A549 (cell line): ENCODE results near the gene PDGFB. TPM values are rescaled to one million over a fixed set of nuclear protein-coding genes. Genes with fewer than 3 reads are reported as not detected.
A peak's percentile ranks its signal among the peaks of the same experiment; 100 is the strongest.

Experiments used
- ATAC-seq, 2 experiments: fragments of 200-7000 bp in 1 of 2; fragments of >200 bp in 1 of 2; cut with Nextera tagmentation in 1 of 2; cut with Tn5 transposase in 1 of 2; 3 replicates each; pipeline versions ENCODE4 v1.8.0 to v1.9.1; 2018 to 2020; ENCODE audit warnings: mild to moderate bottlenecking in 1 of 2, moderate library complexity in 1 of 2
- CTCF ChIA-PET: fragments of 300-600 bp; sonication (Branson Sonifier 250); formaldehyde crosslinking; extraction: SDS; loops from one replicate; lab custom pipeline; 2021; ENCODE audit warnings: antibody characterized with exemption, inconsistent platforms; lab: Yijun Ruan, JAX
- POLR2A ChIA-PET: fragments of 350-600 bp; formaldehyde crosslinking; extraction: SDS; loops from one replicate; lab custom pipeline; 2021; ENCODE audit warnings: antibody characterized with exemption, inconsistent platforms; lab: Yijun Ruan, JAX
- DNase-seq, 2 experiments: peaks; one replicate each; pipeline versions ENCODE4 v3.0.0 to v3.0.0-alpha.2; 2011 to 2016; ENCODE audit warnings: low read depth in 1 of 2, low spot score in 1 of 2
- FAIRE-seq: peaks from 2 replicates; lab custom pipeline; 2011; peaks lifted over from hg19 to GRCh38; lab: Jason Lieb, UNC
- H3K27ac ChIP-seq, 2 experiments: fragments of >200 bp; sonication (Bioruptor Twin); formaldehyde crosslinking; 3 replicates each; pipeline ENCODE4 v1.5.1; 2016 to 2017
- H3K4me1 ChIP-seq: fragments of >200 bp; sonication (Bioruptor Twin); formaldehyde crosslinking; 3 replicates; pipeline ENCODE4 v1.6.1; 2016
- H3K4me2 ChIP-seq: fragments of >200 bp; sonication (Bioruptor Twin); formaldehyde crosslinking; 3 replicates; pipeline ENCODE4 v1.6.1; 2016
- H3K4me3 ChIP-seq: fragments of >200 bp; sonication (Bioruptor Twin); formaldehyde crosslinking; 3 replicates; pipeline ENCODE4 v1.5.1; 2016
- H3K9me3 ChIP-seq: fragments of >200 bp; sonication (Bioruptor Twin); formaldehyde crosslinking; 3 replicates; pipeline ENCODE4 v1.6.1; 2016
- EHF ChIP-seq: fragments of 250-450 bp; sonication (Bioruptor Pico); IDR thresholded peaks from 2 replicates; pipeline ENCODE4 v1.5.0; 2020; ENCODE audit warnings: mild to moderate bottlenecking
- EP300 ChIP-seq, 2 experiments: fragments of >200 bp; sonication (Bioruptor Twin); formaldehyde crosslinking; IDR thresholded peaks; 2 replicates in 1 of 2; 3 replicates in 1 of 2; pipeline ENCODE4 v1.6.1; 2016 to 2017
- FOSB ChIP-seq: fragments of 250-450 bp; sonication (Bioruptor Pico); IDR thresholded peaks from 2 replicates; pipeline ENCODE4 v1.5.0; 2020; ENCODE audit warnings: mild to moderate bottlenecking, moderate library complexity
- FOSL2 ChIP-seq, 2 experiments: fragments of 450-650 bp in 1 of 2; fragments of >200 bp in 1 of 2; sonication (Bioruptor Twin) in 1 of 2; formaldehyde crosslinking; IDR thresholded peaks; 2 replicates each; pipeline versions ENCODE4 v1.5.0 to v1.6.1; 2016 to 2020; ENCODE audit warnings: mild to moderate bottlenecking in 1 of 2, moderate library complexity in 1 of 2
- GATA3 ChIP-seq: IDR thresholded peaks from 2 replicates; pipeline ENCODE4 v1.6.1; 2012; ENCODE audit warnings: borderline replicate concordance
- JUN ChIP-seq, 2 experiments: fragments of >200 bp; sonication (Bioruptor Twin); formaldehyde crosslinking; IDR thresholded peaks; 2 replicates in 1 of 2; 3 replicates in 1 of 2; pipeline ENCODE4 v1.6.1; 2016 to 2017
- JUNB ChIP-seq: fragments of >200 bp; sonication (Bioruptor Twin); formaldehyde crosslinking; IDR thresholded peaks from 2 replicates; pipeline ENCODE4 v1.6.1; 2016
- MAFK ChIP-seq: fragments of 450-650 bp; IDR thresholded peaks from 2 replicates; pipeline ENCODE4 v1.6.1; 2014; ENCODE audit not compliant: partially characterized antibody
- MAX ChIP-seq: IDR thresholded peaks from 2 replicates; pipeline ENCODE4 v1.6.1; 2012
- MYC ChIP-seq: IDR thresholded peaks from 2 replicates; pipeline ENCODE4 v1.6.1; 2012; ENCODE audit warnings: mild to moderate bottlenecking, inconsistent platforms, low read length, improper control_type of control experiment, borderline replicate concordance
- PHF8 ChIP-seq: fragments of 200-600 bp; sonication (generic); IDR thresholded peaks from 2 replicates; pipeline ENCODE4 v1.6.1; 2016; ENCODE audit warnings: low read depth, mild to moderate bottlenecking, antibody characterized with exemption, moderate library complexity, borderline replicate concordance
- POLR2A ChIP-seq: IDR thresholded peaks from 2 replicates; pipeline ENCODE4 v1.6.1; 2012; ENCODE audit warnings: mild to moderate bottlenecking, low read length
- POLR2AphosphoS2 ChIP-seq: conservative IDR thresholded peaks from 2 replicates; pipeline ENCODE4 v1.6.1; 2012; ENCODE audit warnings: low read length, improper control_type of control experiment, inconsistent platforms
- RAD21 ChIP-seq, 2 experiments: fragments of >200 bp in 1 of 2; sonication (Bioruptor Twin) in 1 of 2; formaldehyde crosslinking in 1 of 2; IDR thresholded peaks in 1 of 2; conservative IDR thresholded peaks in 1 of 2; 2 replicates in 1 of 2; 3 replicates in 1 of 2; pipeline ENCODE4 v1.6.1; 2012 to 2018; ENCODE audit warnings: inconsistent platforms in 1 of 2
- RNF2 ChIP-seq: fragments of 200-600 bp; sonication (generic); IDR thresholded peaks from 2 replicates; pipeline ENCODE4 v1.6.1; 2016; ENCODE audit warnings: low read depth, mild to moderate bottlenecking, antibody characterized with exemption, moderate library complexity, borderline replicate concordance
- SMC3 ChIP-seq: fragments of >200 bp; sonication (Bioruptor Twin); formaldehyde crosslinking; IDR thresholded peaks from 3 replicates; pipeline ENCODE4 v1.6.1; 2018; ENCODE audit warnings: inconsistent platforms
- TP53 ChIP-seq: fragments of 250-450 bp; sonication (Bioruptor Pico); IDR thresholded peaks from 2 replicates; pipeline ENCODE4 v1.5.0; 2021; ENCODE audit warnings: mild to moderate bottlenecking, moderate library complexity
- ZSCAN20 ChIP-seq: fragments of 250-450 bp; sonication (Bioruptor Pico); IDR thresholded peaks from 2 replicates; pipeline ENCODE4 v1.8.0; 2022; ENCODE audit warnings: mild to moderate bottlenecking, moderate library complexity
- WGBS: methylation state at CpG from one replicate; pipeline ENCODE4 v1.1.6; 2017; ENCODE audit errors: missing lambda C conversion rate; 5-methylcytosine and 5-hydroxymethylcytosine counted together
- polyA plus RNA-seq, 4 experiments: library from polyadenylated mRNA; depleted of rRNA in 3 of 4; stranded (reverse); fragments of >200 nt; fragmentation: RNase III in 1 of 4; extraction: RNeasy Plus Mini Kit Qiagen cat#74134 plus additional on column Dnase treatment in 1 of 4; gene quantifications; 2 replicates in 3 of 4; 3 replicates in 1 of 4; pipeline ENCODE4 v1.2.3, GENCODE V29; 2011 to 2017
- TF ChIP-seq, protein P1 (sequence below): IDR thresholded peaks from 2 replicates; pipeline ENCODE4 v1.6.1; 2012

The PDGFB gene
- polyA plus RNA-seq, 2 of the 4 experiments (the other 2 are of a cell fraction) = 2.1 to 4.5 TPM

GRCh38 chr22:39176143-39176713 is 68.6 kb downstream of the PDGFB start:
- CTCF ChIA-PET = interaction anchor here (0.9 to 1.8 kb wide), 6 partner anchors 41 to 358 kb away, joined by 3 to 4 read pairs (median 3); no protein-coding TSS in a partner anchor

GRCh38 chr22:39175353-39176142 is 69.2 kb downstream of the PDGFB start:
- FAIRE-seq (no peak), DNase-seq (peak in 1 of 2 experiments; percentile 44), ATAC-seq (peak; percentile 4 to 35; a peak in 4 of 6 replicates)
- Histone ChIP-seq H3K4me1 (peaks cover 66% of the 10 kb centered on the region), H3K4me3 (peak overlapping the region; percentile 20; the same call in 1 of the 3 replicates), H3K27ac (peak overlapping the region; percentile 92 to 95), H3K4me2 (peak overlapping the region; percentile 87), H3K9me3 (no peaks in the 10 kb centered on the region)
- ChIA-PET POLR2A (no interaction called here), CTCF (interaction anchor here (0.8 to 9.0 kb wide), 8 partner anchors 41 to 447 kb away, joined by 3 to 96 read pairs (median 3); no protein-coding TSS in a partner anchor)
- WGBS = 39% methylated on average over 9 of the region's 18 CpGs
- peak; percentile 21; the same call in 1 of the 2 replicates for TF ChIP-seq MAX
- no peak for TF ChIP-seq PHF8

More at GRCh38 chr22:39176143-39176713, 68.6 kb downstream of the PDGFB start:
- DNase-seq = peak in 1 of 2 experiments; percentile 57
- TF ChIP-seq, protein P1, sequence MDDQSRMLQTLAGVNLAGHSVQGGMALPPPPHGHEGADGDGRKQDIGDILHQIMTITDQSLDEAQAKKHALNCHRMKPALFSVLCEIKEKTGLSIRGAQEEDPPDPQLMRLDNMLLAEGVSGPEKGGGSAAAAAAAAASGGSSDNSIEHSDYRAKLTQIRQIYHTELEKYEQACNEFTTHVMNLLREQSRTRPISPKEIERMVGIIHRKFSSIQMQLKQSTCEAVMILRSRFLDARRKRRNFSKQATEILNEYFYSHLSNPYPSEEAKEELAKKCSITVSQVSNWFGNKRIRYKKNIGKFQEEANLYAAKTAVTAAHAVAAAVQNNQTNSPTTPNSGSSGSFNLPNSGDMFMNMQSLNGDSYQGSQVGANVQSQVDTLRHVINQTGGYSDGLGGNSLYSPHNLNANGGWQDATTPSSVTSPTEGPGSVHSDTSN = peak; percentile 62; the same call in 1 of the 2 replicates
- 0 out of 3 replicates have a peak, but pooled peaks have one; percentile 24 for TF ChIP-seq SMC3
- 0 out of 5 replicates have a peak, but pooled peaks of 1 of the 2 experiments have one; percentile 7 for TF ChIP-seq RAD21 (conservative IDR thresholded peaks at IDR 0.05 in 1 of 2, IDR thresholded peaks at IDR 0.05 in 1 of 2)
- TF ChIP-seq MAFK = no peak
- no peak for TF ChIP-seq POLR2A
- TF ChIP-seq MAX = peak; percentile 41; the same call in 1 of the 2 replicates
- peak in 1 of 2 experiments; percentile 52; a peak in 1 of 5 replicates for TF ChIP-seq JUN (IDR thresholded peaks at IDR 0.05)
- peak; percentile 32 to 56; a peak in 2 of 5 replicates for TF ChIP-seq EP300 (IDR thresholded peaks at IDR 0.05)
- no peak for TF ChIP-seq RNF2
- TF ChIP-seq TP53 (CRISPR knock-in tag) = no peak
- TF ChIP-seq GATA3 = peak; percentile 82; the same call in 1 of the 2 replicates
- ATAC-seq = peak; percentile 44 to 67
- WGBS = 34% methylated on average over 6 of the region's 23 CpGs
- Histone ChIP-seq H3K4me2 (peak overlapping the region; percentile 87), H3K4me1 (peaks cover 63% of the 10 kb centered on the region), H3K4me3 (peak overlapping the region; percentile 20; the same call in 1 of the 3 replicates), H3K9me3 (no peaks in the 10 kb centered on the region), H3K27ac (peak overlapping the region; percentile 92 to 95)
- POLR2A ChIA-PET = no interaction called here
- no peak for FAIRE-seq

DNA sequence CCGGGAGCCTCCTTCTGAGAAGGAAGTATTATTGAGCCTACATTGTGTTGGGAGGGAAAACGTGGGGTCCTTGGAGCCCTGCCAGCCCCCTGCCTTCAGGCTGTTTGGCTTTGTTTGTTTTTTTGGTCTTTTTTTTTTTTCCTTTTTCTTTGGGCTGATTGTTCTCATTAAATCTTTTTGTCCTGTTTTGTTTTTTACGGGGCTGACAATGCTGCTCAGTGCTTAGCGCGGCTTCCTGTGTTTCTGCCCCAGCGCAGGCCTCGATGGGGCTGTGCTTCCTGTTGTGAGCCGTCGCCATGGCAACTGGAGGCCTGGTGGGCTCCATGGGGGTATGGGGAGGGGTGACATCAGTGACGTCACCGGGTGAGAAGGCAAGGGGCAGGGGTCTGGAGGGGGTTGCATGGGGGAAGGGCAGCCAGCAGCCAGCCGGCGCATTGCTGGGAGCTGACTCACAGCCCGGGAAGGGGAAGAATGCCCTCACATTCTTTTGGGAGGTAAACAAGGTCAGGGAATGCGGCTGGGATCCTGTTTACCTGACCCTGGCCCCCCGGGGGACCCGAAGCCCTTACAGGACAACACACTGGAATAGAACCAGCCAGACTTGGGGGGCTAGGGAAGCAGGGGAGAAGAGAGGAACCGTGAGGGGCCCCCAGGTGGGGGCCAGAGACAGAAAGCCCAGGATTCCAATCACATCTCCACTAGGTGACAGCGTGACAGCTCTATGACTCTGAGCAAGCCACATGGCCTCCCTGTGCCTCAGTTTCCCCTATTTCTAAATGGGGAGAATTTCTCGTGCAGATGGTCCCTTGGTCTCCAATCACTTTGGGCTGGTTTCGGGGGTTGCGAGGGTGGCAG is 70.1 kb downstream of the PDGFB start:
- no peak overlapping the region for H3K4me3 ChIP-seq
- FAIRE-seq (no peak), ATAC-seq (peak; percentile 33 to 52; a peak in 4 of 6 replicates)

More for the DNA sequence above, 70.1 kb downstream of the PDGFB start:
- DNase-seq = peak in 1 of 2 experiments; percentile 86
- TF ChIP-seq JUNB = peak; percentile 78
- TF ChIP-seq RAD21 (conservative IDR thresholded peaks at IDR 0.05 in 1 of 2, IDR thresholded peaks at IDR 0.05 in 1 of 2) = peak in 1 of 2 experiments; percentile 21; a peak in 1 of 5 replicates
- TF ChIP-seq FOSB (CRISPR knock-in tag) = no peak
- no peak for TF ChIP-seq ZSCAN20
- 0 out of 3 replicates have a peak, but pooled peaks have one; percentile 15 for TF ChIP-seq SMC3
- no peak for TF ChIP-seq POLR2AphosphoS2
- peak; percentile 64 for TF ChIP-seq MAX
- peak; percentile 41 to 79; a peak in 3 of 5 replicates for TF ChIP-seq JUN (IDR thresholded peaks at IDR 0.05)
- TF ChIP-seq FOSL2 (IDR thresholded peaks at IDR 0.05) = peak; percentile 66
- TF ChIP-seq FOSL2 (CRISPR knock-in tag; IDR thresholded peaks at IDR 0.05) = peak; percentile 88
- no peak for TF ChIP-seq MAFK
- TF ChIP-seq EHF (CRISPR knock-in tag) = no peak
- peak; percentile 89 for TF ChIP-seq GATA3
- TF ChIP-seq, protein P1 = peak; percentile 71; the same call in 1 of the 2 replicates
- no peak for TF ChIP-seq MYC
- peak; percentile 68 to 82; a peak in 4 of 5 replicates for TF ChIP-seq EP300 (IDR thresholded peaks at IDR 0.05)
- Histone ChIP-seq H3K4me2 (peak overlapping the region; percentile 87), H3K9me3 (no peaks in the 10 kb centered on the region), H3K4me1 (peaks cover 66% of the 10 kb centered on the region), H3K27ac (peak overlapping the region; percentile 92 to 95)
- WGBS = 18% methylated on average over 13 of the region's 22 CpGs
- POLR2A ChIA-PET = no interaction called here
- CTCF ChIA-PET = interaction anchor here (0.6 to 9.0 kb wide), 8 partner anchors 41 to 448 kb away, joined by 3 to 96 read pairs (median 3); no protein-coding TSS in a partner anchor
